ENCODE results near the gene NFKBIE.
A peak's percentile ranks its signal among the peaks of the same experiment; 100 is the strongest.
"Not testable (repeated sequence)": the region's sequence is repeated elsewhere in the genome, so short reads cannot be mapped to it uniquely, and the experiment has no call there.

NFKBIE gene

DNA sequence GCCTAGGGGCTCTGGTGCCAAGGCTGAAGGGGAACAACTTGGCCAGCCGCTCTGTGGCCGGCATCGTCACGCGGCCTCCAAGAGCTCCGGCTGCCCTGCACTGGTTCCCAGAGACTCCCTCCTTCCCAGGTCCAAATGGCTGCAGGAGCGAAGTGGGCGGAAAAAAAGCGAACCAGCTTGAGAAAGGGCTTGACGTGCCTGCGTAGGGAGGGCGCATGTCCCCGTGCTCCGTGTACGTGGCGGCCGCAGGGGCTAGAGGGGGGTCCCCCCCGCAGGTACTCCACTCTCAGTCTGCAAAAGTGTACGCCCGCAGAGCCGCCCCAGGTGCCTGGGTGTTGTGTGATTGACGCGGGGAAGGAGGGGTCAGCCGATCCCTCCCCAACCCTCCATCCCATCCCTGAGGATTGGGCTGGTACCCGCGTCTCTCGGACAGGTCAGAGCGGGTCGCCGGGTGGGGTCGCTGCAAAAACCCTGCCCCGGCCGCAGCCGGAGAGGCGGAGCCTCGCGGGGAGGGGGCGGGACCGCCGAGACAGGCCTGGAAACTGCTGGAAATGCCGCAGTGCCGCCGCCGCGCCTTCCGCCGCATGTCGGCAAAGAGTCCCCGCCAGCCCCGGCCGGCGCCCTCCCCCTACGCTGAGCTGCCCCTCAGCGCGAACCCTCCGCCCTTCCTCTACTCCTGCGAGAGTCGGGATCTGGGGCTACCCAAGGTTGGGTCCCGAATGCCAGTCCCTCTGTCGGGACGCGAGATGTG is 19.3 kb downstream of the NFKBIE start:
- no peak for DNase-seq (ENCODE audit: low read depth)

DNA sequence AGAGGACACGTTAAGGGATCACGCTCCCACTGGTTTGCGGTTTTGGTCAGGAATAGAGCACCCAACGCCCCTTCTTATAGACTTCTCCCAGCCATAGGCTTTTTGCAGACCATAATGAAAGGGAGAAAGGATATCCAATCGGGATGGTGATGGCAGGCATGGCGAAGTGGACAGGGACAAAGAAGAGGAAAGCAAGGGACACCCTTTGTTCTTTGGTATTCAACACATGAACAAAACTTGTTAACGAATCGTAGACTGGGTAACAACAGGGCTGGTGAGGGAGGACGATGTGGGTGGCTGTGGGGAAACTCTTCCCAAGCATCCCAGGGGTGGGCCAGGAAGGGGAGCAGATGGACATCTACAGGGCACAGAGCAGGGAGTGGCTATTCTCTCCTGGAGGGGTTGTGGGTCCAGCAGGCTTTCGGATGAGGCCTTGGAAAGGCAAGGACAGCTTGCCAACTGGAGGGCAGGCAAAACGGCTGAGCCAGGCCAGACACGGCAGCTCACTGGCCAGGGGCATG is 19.9 kb downstream of the NFKBIE start:
- DNase-seq (ENCODE audit: low read depth), result no peak

DNA sequence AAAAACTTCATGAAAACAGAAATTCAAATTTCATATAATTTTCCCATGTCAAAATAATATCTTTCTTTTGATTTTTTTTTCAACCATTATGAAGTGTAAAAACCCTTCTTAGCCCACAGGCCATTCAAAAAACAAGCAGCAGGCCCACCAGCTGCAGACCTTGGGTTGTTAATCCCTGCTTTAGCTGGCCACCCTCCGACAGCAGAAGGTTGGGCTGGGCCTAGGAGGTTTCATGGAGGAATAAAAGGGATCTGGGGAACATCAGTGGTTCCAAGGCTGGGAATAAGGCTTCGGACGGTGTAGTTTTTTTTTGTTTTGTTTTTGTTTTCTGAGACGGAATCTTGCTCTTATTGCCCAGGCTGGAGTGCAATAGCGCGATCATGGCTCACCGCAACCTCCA is 22.0 kb downstream of the NFKBIE start:
- no peak for DNase-seq (ENCODE audit: low read depth)

DNA sequence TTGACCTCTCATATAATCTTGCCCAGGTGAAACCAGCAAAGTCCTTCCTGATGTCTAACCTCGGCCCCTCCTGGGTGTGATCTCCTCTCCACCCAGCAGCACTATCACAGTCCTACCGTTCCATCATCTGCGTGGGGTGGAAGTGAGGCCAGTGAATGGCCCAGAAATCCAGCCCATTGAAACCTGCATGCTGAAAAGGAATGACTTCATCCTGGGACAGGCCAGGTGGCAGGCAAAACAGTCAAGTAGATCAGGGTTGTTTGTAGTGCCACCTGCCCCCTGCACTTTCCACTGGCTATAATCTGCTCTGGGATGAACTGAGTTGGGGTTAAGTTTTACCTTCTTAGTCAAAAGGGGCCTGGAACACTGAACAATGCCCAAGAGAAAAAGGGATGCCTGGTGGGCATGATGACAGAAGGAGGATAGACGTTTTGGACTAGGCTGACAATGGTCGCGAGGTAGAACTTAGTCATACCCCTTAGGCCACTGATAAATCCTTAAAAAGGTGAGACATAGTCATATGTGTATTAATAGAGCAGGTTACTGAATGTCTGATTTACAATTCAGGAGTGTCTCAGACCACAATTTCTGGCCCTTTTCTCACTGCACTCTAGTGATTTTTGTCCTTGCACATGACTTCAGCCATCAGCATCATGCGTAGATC is 26.5 kb downstream of the NFKBIE start:
- no peak for DNase-seq (ENCODE audit: low read depth)

DNA sequence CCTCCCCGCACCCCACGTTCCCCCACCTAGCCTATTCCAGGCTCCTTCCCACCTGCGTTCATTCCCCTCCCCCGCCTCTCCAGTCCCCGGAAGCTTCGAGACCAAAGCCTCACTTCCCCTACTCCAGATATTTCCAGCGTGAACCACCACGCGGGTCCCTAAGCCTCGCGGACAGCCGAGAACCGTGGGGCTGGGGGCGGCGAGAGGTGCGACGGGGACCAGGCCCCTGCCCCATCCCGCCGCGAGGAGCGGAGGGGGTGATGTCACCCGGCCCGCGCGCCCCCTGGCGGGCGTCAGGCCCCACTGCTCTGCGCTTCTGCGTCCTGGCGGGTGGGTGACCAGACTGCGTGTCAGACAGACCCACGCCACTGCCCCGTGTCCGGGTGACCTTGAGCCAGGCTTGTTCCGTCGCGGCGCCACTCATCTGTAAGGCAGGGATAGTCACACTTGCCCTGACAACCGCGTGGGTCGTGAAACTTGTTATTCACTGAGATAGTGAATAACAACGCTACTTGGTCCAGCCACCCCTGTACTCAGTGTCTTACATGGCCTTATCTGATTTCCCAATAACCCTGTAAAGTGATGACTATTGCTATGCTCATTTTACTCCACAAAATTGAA is 27.4 kb downstream of the NFKBIE start:
- DNase-seq (ENCODE audit: low read depth), result no peak

DNA sequence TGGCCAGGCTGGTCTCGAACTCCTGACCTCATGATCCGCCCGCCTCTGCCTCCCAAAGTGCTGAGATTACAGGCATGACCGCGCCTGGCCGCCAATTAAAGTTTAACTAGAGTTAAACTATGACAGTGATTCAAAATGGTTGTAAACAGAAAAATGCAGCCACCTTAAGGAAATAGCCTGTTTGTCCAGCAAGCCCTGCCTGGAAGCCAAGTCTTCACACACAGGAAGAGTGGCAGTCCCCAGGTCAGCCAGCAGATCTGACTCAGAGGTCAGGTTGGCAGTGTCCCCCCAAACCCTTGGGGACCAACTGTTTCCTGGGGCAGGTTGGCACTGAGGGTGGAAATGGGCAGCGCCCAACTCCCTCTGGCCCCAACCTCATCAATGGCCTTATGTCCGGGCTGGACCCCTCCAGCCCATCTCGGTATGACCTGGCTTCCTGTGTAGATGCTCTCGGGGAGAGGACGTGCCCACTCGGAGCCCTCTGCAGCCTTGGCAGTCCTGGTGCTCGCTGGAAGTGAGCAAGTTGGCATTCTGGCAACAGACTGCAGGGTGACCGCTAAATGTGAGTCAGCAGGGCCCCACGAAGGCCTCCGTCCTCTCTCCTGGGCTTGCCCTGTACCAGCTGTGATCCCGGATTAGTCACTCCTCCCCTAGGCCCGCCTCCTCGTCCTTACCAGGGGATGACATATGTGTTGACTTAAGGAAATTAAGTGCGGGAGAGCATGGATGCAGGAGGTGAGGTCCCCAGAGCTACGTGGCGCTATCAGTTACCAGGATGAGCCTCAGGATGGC is 28.1 kb downstream of the NFKBIE start:
- peak; percentile 96 for DNase-seq (ENCODE audit: low read depth)

DNA sequence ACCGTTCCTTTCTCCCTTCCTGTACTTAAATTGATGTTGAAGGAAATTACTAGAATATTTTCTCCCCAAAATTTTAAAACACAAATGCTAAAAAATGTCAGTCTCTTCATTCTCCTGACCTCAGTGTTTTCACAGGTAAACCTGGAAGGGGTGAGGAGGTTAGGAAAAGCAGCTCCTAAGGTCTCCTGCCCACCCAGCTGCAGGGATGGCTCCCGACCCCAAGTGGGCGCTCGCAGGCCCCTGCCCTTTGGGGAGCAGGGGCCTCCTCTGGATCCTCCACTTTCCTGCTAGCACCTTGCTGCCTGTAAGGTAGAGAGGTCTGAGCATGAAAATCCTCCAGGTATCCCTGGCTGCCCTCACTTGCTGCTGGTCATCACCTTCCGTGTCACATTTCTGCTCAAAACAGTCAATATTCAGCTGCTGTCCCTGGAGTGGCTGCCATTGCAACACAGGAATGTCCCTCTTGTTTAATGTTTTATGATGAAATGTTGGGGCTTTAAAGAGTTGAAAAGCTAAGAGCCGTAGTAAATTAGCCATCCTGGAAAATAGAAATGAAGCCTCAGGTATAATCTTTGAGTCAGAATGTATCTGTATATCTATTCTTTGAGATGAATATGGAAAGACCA is 29.3 kb downstream of the NFKBIE start:
- DNase-seq (ENCODE audit: low read depth), result no peak

DNA sequence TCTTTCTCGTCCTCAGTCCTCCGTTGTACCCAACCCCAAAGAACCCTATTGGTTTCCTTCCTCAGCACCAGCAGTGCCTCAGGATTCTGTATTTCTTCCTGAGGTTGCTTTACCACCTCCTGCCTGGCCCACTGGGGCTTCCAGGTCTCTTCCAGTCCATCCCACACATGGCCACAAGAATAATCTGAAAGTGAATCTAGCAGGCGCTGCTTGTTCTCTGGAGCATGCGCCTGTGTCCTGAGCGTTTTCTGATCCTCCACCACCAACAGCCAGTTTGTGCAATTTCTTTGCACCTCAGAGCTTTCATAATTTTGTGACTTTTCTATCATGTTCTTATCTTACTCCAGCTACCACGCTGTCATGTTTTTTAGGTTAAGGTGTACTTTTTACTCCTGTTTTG is 30.1 kb downstream of the NFKBIE start:
- no peak for DNase-seq (ENCODE audit: low read depth)

DNA sequence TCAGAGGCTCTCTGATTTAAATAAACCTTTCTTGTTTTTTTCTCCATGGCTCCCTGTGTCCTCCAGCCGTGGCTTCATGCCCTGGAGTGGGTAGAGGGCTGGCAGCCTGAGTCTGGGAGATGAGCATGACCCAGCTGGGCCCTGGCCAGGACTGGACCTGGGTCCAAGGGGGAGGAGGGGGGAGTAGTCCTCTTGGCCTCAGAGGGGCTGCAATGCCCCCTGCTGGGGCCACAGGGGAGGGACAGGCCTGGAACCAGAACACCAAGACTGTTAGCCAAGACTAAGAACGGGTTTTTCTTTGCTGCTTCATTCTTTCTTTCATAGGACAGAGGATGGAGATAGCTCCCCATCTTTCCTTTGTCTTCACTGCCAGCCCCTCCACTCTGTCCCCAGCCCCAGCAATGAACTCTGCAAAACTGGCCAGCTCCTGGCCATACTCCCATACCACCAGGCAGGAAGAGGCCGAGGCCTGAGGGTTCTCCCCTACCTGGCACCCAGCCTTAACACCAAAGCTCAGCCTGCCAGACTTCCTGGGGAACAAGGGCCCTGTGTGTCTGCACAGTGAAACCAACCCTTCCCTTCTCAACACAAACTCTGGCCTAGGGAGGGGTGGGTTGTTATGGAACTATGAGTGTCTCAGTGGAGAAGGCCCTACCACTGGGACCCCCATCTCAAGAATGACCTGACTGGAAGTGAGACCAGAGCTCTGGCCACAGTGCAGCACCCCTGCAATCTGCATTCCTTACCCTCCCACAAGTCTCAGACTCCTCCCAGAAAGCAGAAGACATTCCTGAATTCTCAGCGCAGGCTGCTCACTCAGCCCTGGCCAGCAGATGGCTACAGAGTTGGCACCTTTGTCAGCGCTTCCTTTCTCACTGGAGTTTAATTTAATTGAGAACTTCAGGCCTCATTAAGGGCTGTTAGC is 31.0 kb downstream of the NFKBIE start:
- no peak for DNase-seq (ENCODE audit: low read depth)

DNA sequence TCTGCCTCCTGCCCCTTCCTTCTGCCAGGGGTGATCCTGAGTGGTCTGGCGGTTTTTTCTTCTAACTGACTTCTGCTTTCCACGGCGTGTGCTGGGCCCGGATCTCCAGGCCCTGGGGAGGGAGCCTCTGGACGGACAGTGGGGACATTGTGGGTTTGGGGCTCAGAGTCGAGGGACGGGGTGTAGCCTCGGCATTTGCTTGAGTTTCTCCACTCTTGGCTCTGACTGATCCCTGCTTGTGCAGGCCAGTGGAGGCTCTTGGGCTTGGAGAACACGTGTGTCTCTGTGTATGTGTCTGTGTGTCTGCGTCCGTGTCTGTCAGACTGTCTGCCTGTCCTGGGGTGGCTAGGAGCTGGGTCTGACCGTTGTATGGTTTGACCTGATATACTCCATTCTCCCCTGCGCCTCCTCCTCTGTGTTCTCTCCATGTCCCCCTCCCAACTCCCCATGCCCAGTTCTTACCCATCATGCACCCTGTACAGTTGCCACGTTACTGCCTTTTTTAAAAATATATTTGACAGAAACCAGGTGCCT is 31.7 kb downstream of the NFKBIE start:
- DNase-seq (ENCODE audit: low read depth), result no peak

DNA sequence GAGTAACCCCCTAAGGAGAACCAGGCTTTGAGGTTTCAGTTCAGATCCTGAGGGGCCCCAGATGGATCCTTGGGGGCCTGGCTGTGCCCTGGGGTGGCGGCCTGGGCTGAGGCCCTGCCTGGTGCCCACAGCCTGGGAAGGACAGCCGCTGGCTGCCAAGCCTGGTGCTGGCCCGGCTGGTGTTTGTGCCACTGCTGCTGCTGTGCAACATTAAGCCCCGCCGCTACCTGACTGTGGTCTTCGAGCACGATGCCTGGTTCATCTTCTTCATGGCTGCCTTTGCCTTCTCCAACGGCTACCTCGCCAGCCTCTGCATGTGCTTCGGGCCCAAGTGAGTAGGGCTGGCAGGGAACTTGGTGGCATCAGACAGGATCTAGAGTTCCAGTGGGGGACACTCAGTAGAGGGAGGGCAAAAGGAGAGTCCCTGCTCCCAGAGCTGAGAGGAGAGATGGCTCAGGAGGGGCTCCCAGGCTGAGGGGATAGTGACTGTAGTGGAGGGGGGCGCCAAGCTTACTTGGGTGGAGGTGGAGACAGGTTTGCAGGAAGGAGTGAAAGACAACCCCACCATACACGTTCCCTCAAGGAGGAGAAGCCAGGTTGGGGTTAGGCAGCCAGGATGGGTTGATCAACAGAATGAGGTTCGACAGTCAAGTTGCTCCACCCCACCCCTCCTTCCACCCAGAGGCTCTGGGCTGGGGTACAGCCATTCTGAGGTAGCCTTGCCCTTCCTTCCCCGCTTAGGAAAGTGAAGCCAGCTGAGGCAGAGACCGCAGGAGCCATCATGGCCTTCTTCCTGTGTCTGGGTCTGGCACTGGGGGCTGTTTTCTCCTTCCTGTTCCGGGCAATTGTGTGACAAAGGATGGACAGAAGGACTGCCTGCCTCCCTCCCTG is 32.4 kb downstream of the NFKBIE start:
- no peak for DNase-seq (ENCODE audit: low read depth)

DNA sequence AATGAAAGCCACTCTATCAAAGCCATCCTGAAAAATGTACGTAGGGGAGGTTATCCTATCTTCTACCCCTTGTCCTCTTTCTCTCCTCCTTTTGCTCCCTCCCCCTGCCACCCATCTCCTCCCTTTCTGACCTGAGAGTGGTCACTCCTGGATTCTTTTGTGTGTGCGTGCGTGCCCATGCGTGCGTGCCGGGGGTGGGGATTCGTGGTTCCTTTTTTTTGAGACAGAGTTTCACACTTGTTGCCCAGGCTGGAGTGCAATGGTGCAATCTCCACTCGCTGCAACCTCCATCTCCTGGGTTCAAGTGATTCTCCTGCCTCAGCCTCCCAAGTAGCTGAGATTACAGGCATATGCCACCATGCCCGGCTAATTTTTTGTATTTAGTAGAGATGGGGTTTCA is 33.9 kb downstream of the NFKBIE start:
- not testable (repeated sequence) for DNase-seq (ENCODE audit: low read depth)

DNA sequence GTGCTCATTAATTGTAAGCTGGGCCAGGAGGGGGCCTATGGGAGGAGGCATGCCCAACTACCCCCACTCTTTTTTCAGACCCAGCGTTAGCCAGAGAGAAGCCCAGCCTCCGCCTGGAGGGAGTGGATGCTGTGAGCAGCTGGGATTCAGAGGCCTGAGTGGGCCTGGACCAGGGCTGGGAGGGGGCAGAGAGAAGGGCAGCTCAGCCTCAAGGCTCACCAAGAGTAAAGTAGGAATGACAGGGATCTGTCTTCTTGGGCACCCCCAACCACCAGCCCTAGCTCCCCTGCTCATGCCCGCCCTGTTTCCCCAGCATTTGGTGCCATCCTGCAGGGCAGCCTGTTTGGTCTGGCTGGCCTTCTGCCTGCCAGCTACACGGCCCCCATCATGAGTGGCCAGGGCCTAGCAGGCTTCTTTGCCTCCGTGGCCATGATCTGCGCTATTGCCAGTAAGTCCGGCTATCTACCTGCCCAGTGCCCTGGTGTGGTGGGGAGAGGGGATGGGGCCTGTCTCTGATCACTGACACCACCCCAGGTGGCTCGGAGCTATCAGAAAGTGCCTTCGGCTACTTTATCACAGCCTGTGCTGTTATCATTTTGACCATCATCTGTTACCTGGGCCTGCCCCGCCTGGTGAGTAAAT is 35.2 kb downstream of the NFKBIE start:
- DNase-seq (ENCODE audit: low read depth), result no peak

DNA sequence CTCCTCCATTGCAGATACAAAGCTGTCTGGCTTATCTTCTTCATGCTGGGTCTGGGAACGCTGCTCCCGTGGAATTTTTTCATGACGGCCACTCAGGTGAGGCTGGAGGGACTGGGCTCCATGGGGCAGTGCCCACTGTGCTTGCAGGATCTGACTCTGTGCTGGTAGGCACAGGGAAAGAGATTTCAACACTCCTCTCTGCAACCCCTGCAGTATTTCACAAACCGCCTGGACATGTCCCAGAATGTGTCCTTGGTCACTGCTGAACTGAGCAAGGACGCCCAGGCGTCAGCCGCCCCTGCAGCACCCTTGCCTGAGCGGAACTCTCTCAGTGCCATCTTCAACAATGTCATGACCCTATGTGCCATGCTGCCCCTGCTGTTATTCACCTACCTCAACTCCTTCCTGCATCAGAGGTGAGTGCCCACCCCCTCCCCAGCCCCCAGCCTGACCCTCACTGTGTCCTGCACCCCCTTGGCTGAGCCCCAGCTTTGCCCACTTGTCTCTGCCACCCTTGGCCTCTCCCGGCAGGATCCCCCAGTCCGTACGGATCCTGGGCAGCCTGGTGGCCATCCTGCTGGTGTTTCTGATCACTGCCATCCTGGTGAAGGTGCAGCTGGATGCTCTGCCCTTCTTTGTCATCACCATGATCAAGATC is 35.8 kb downstream of the NFKBIE start:
- no peak for DNase-seq (ENCODE audit: low read depth)

DNA sequence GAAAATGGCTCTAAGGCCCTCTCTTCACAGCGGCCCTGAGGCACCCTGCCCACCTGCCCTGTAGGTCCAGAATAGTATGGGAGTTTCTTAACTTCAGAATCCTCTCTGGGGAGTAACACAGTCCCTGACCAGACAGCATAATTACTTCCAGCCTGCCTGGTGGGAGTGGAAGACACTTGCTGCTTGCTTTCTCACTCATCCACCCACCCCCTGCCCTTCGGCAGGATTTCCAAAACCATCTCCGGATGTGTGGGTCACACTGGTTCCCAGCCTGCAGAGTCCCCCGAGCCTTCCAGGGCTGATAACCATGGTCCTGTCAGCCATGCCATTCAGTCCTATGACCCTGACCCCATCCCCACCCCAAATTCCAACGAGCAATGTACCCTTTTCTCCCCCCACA is 36.5 kb downstream of the NFKBIE start:
- DNase-seq (ENCODE audit: low read depth), result no peak

DNA sequence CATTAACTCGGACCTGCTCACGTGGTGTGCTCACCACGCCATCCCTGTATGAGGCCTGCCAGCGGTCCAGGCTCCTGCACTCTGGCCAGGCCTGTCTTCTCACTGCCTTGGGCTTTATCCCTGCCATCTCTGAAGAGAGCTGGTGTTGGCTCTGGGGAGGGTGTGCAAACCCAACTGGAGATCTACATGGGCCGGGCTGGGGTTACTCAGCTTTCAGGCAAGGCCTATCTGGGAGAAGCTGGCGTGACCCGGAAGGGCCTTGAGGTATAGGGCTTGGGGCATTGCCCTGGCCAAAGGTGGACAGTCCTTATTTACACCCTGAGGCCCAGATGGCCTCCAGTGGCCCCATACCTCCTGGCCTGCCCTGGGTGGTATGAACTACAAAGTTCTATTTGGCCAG is 36.9 kb downstream of the NFKBIE start:
- DNase-seq (ENCODE audit: low read depth), result no peak

DNA sequence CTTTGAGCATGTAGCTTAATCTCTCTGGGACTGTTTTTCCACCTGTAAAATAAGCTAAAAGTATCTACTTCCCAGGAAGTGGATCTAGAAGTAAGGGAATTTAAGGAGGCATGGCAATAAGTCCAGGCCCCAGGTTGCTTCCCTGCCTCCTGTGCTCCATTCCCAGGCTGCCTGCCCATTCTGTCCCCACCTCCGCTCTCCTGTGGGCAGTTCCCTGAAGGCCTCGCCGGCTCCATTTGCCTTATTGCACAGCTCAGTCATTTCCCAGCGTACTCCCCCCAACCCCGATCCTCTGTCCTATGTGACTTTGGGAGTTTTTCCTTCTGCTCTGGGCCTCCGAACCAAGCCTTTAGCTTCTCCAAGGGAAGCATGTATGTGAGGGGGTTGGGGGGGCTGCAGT is 37.3 kb downstream of the NFKBIE start:
- DNase-seq (ENCODE audit: low read depth), result no peak

DNA sequence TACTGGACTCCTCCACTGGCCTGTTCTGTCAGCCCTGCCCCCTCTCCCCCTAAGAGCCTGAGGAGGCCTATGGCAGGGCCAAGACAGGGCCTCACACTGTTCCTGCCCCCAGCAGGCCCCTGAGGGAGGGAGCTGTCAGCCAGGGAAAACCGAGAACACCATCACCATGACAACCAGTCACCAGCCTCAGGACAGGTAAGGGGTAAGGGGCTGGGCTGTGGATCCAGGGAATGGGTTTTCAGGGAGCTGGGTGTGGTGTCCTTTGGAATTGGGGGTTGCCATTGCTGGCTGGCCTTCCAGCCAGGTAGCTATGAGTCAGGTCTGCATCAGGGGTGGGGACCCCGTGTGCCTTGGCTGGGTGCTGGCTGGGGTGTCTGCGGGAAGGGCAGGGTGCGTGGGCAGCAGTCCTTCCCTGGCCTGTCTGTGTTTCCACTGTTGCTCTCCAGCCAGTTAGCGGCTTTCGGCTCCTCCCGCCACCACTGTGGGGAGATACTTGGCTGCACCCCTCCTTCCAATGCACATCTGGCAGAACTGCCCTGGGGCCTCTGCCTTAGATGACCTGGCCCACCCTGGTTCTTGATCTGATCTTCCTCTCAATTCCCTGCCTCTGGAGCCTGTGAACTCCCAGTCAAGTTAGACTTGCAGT is 38.1 kb downstream of the NFKBIE start:
- no peak for DNase-seq (ENCODE audit: low read depth)
